HAP-1 (cell line): Measurements from ENCODE around the gene ARCN1.
"Not testable (repeated sequence)": the region's sequence is repeated elsewhere in the genome, so short reads cannot be mapped to it uniquely, and the experiment has no call there.

Source experiments
- DNase-seq, 2 experiments: peaks; one replicate each; pipeline ENCODE4 v3.0.0-alpha.2; 2016 to 2020; ENCODE audit warnings: low spot score in 2 of 2
- H3K27me3 ChIP-seq: fragments of 250-450 bp; sonication (Bioruptor Pico); 2 replicates; pipeline ENCODE4 v1.5.1; 2020; ENCODE audit warnings: low read depth, mild to moderate bottlenecking, moderate library complexity
- H3K36me3 ChIP-seq: fragments of 250-450 bp; sonication (Bioruptor Pico); replicated peaks from 2 replicates; pipeline ENCODE4 v1.5.1; 2020; ENCODE audit warnings: mild to moderate bottlenecking
- H3K4me1 ChIP-seq: fragments of 250-450 bp; sonication (Bioruptor Pico); 2 replicates; pipeline ENCODE4 v1.5.1; 2020; ENCODE audit warnings: mild to moderate bottlenecking
- H3K4me3 ChIP-seq: fragments of 250-450 bp; sonication (Bioruptor Pico); 2 replicates; pipeline ENCODE4 v1.5.1; 2020; ENCODE audit warnings: mild to moderate bottlenecking, moderate library complexity
- H3K9me3 ChIP-seq: fragments of 250-450 bp; sonication (Bioruptor Pico); 2 replicates; pipeline ENCODE4 v1.5.1; 2020; ENCODE audit warnings: mild to moderate bottlenecking, moderate library complexity
- in situ Hi-C: fragments of 300-500 bp; cut with MboI; formaldehyde crosslinking; loops from 3 replicates; pipeline ENCODE4 v1.14.3; 2020; ENCODE audit warnings: low sequenced_read_pairs, inconsistent platforms, mixed read lengths

ARCN1 gene

GRCh38 chr11:118570787-118571186, 1.4 kb upstream of the ARCN1 start:
- Histone ChIP-seq H3K4me1 (peaks cover 15% of the 10 kb centered on the region), H3K27me3 (no peaks in the 10 kb centered on the region), H3K9me3 (no peaks in the 10 kb centered on the region), H3K4me3 (no peak overlapping the region), H3K36me3 (peaks cover 7% of the 10 kb centered on the region; the same call in 1 of the 2 replicates)
- in situ Hi-C loops = no loop called here
- DNase-seq = no peak

- DNase-seq, H3K27me3 ChIP-seq, in situ Hi-C loops, H3K9me3 ChIP-seq, H3K36me3 ChIP-seq: not testable (repeated sequence)
- Histone ChIP-seq H3K4me3 (peak overlapping the region; percentile 97), H3K4me1 (peaks cover 15% of the 10 kb centered on the region)
Observed at GRCh38 chr11:118571701-118572060, 528 bp upstream of the ARCN1 start.

GRCh38 chr11:118572981-118573550, 857 bp downstream of the ARCN1 start:
- H3K27me3 ChIP-seq = no peaks in the 10 kb centered on the region
- peak in 1 of 2 experiments; percentile 21 for DNase-seq
- in situ Hi-C loops = no loop called here
- peaks cover 7% of the 10 kb centered on the region; the same call in 1 of the 2 replicates for H3K36me3 ChIP-seq
- H3K4me1 ChIP-seq = peaks cover 15% of the 10 kb centered on the region
- H3K9me3 ChIP-seq = no peaks in the 10 kb centered on the region
- H3K4me3 ChIP-seq = peak overlapping the region; percentile 97

GRCh38 chr11:118574636-118575035, 2.4 kb downstream of the ARCN1 start:
- Histone ChIP-seq H3K9me3 (no peaks in the 10 kb centered on the region), H3K4me1 (peaks cover 15% of the 10 kb centered on the region), H3K36me3 (peaks cover 7% of the 10 kb centered on the region; the same call in 1 of the 2 replicates), H3K4me3 (no peak overlapping the region), H3K27me3 (no peaks in the 10 kb centered on the region)
- in situ Hi-C loops = no loop called here
- no peak for DNase-seq

GRCh38 chr11:118577995-118578394, 5.8 kb downstream of the ARCN1 start:
- peaks cover 22% of the 10 kb centered on the region for H3K36me3 ChIP-seq
- in situ Hi-C loops = not testable (repeated sequence)

GRCh38 chr11:118581057-118581456, 8.8 kb downstream of the ARCN1 start:
- Histone ChIP-seq H3K4me3 (no peak overlapping the region), H3K27me3 (no peaks in the 10 kb centered on the region), H3K4me1 (no peaks in the 10 kb centered on the region), H3K9me3 (no peaks in the 10 kb centered on the region), H3K36me3 (peaks cover 52% of the 10 kb centered on the region)
- no peak for DNase-seq
- in situ Hi-C loops = no loop called here

More at GRCh38 chr11:118577995-118578394, 5.8 kb downstream of the ARCN1 start:
- H3K27me3 ChIP-seq, DNase-seq, H3K4me3 ChIP-seq, H3K9me3 ChIP-seq: not testable (repeated sequence)
- peaks cover 15% of the 10 kb centered on the region for H3K4me1 ChIP-seq

GRCh38 chr11:118587952-118588351, 15.7 kb downstream of the ARCN1 start:
- H3K27me3 ChIP-seq = no peaks in the 10 kb centered on the region
- no peak overlapping the region for H3K4me3 ChIP-seq
- no peaks in the 10 kb centered on the region for H3K9me3 ChIP-seq
- H3K4me1 ChIP-seq = no peaks in the 10 kb centered on the region
- in situ Hi-C loops = no loop called here
- DNase-seq = no peak
- peaks cover 95% of the 10 kb centered on the region for H3K36me3 ChIP-seq

- DNase-seq = no peak
- H3K4me3 ChIP-seq = no peak overlapping the region
- in situ Hi-C loops = no loop called here
Observed at GRCh38 chr11:118592616-118593367, 20.6 kb downstream of the ARCN1 start.

GRCh38 chr11:118594984-118595383, 22.8 kb downstream of the ARCN1 start:
- peaks cover 93% of the 10 kb centered on the region for H3K36me3 ChIP-seq
- in situ Hi-C loops, H3K27me3 ChIP-seq, H3K9me3 ChIP-seq, H3K4me1 ChIP-seq, H3K4me3 ChIP-seq: not testable (repeated sequence)
- DNase-seq = peak in 1 of 2 experiments; percentile 21

More at GRCh38 chr11:118592616-118593367, 20.6 kb downstream of the ARCN1 start:
- Histone ChIP-seq H3K9me3 (no peaks in the 10 kb centered on the region; the same call in 1 of the 2 replicates), H3K27me3 (no peaks in the 10 kb centered on the region), H3K36me3 (peaks cover 96% of the 10 kb centered on the region), H3K4me1 (no peaks in the 10 kb centered on the region)

- H3K36me3 ChIP-seq = peaks cover 92% of the 10 kb centered on the region
- DNase-seq = no peak
- H3K4me3 ChIP-seq = no peak overlapping the region
- no peaks in the 10 kb centered on the region for H3K27me3 ChIP-seq
- in situ Hi-C loops = no loop called here
- no peaks in the 10 kb centered on the region for H3K4me1 ChIP-seq
- H3K9me3 ChIP-seq = no peaks in the 10 kb centered on the region; the same call in 1 of the 2 replicates
Observed at GRCh38 chr11:118596224-118597146, 24.3 kb downstream of the ARCN1 start.

- DNase-seq = no peak
- Histone ChIP-seq H3K4me3 (no peak overlapping the region), H3K27me3 (no peaks in the 10 kb centered on the region), H3K9me3 (no peaks in the 10 kb centered on the region; the same call in 1 of the 2 replicates), H3K36me3 (peaks cover 91% of the 10 kb centered on the region), H3K4me1 (no peaks in the 10 kb centered on the region)
- in situ Hi-C loops = no loop called here
Observed at GRCh38 chr11:118597556-118597955, 25.3 kb downstream of the ARCN1 start.

GRCh38 chr11:118602331-118602730, 30.1 kb downstream of the ARCN1 start:
- no peaks in the 10 kb centered on the region for H3K9me3 ChIP-seq
- H3K36me3 ChIP-seq = peaks cover 45% of the 10 kb centered on the region
- H3K4me1 ChIP-seq = no peaks in the 10 kb centered on the region
- no peaks in the 10 kb centered on the region for H3K27me3 ChIP-seq
- in situ Hi-C loops = no loop called here
- no peak overlapping the region for H3K4me3 ChIP-seq
- no peak for DNase-seq

GRCh38 chr11:118603709-118604108, 31.5 kb downstream of the ARCN1 start:
- peaks cover 32% of the 10 kb centered on the region for H3K36me3 ChIP-seq
- H3K4me3 ChIP-seq, DNase-seq, H3K9me3 ChIP-seq, H3K4me1 ChIP-seq, H3K27me3 ChIP-seq, in situ Hi-C loops: not testable (repeated sequence)
